Frontal cortex (tissue), 1 donor: ENCODE measurements around the gene LMNTD2. TPM values are rescaled to one million over a fixed set of nuclear protein-coding genes. Genes with fewer than 3 reads are reported as not detected.

Experiments used
- small RNA-seq: library from RNA; depleted of rRNA; stranded (forward); fragments of <200 nt; gene quantifications from one replicate; pipeline ENCODE3, GENCODE V24; 2014
- total RNA-seq: library from RNA; depleted of rRNA; stranded (reverse); fragments of >200 nt; gene quantifications from one replicate; pipeline ENCODE4 v1.2.3, GENCODE V29; 2014

Gene LMNTD2
- total RNA-seq, 1 donor from 2014 or later = not detected

Small RNA genes lying within 50 kb of the gene (small RNA-seq; reads per million reads assigned to genes)
- gene MIR210 = 3.0 reads per million, percentile 88 among the genes with 10 or more reads in this experiment

Other genes with a start within 250 kb of the LMNTD2 start
- gene IFITM1, start 246.7 kb downstream of the LMNTD2 start, total RNA-seq = 6.9 TPM
- 1.6 TPM for gene IFITM3, start 239.9 kb downstream of the LMNTD2 start, total RNA-seq
- 88.9 TPM for gene B4GALNT4, start 191.2 kb downstream of the LMNTD2 start, total RNA-seq
- gene PKP3, start 166.5 kb downstream of the LMNTD2 start, total RNA-seq = not detected
- gene SIGIRR, start 145.7 kb downstream of the LMNTD2 start, total RNA-seq = 7.3 TPM
- not detected for gene ANO9, start 118.7 kb downstream of the LMNTD2 start, total RNA-seq
- gene PTDSS2, start 110.5 kb downstream of the LMNTD2 start, total RNA-seq = 21.6 TPM
- gene RNH1, start 53.5 kb downstream of the LMNTD2 start, total RNA-seq = 38.7 TPM
- 43.6 TPM for gene HRAS, start 25.2 kb downstream of the LMNTD2 start, total RNA-seq
- gene LRRC56, start 23.2 kb downstream of the LMNTD2 start, total RNA-seq = 1.2 TPM
- gene RASSF7, start 232 bp upstream of the LMNTD2 start, total RNA-seq = 2.0 TPM
- 30.6 TPM for gene PHRF1, start 15.7 kb upstream of the LMNTD2 start, total RNA-seq
- 0.82 TPM for gene IRF7, start 55.2 kb upstream of the LMNTD2 start, total RNA-seq
- not detected for gene CDHR5, start 64.2 kb upstream of the LMNTD2 start, total RNA-seq
- not detected for gene SCT, start 66.4 kb upstream of the LMNTD2 start, total RNA-seq
- gene DRD4, start 76.5 kb upstream of the LMNTD2 start, total RNA-seq = not detected
- gene DEAF1, start 134.5 kb upstream of the LMNTD2 start, total RNA-seq = 60.3 TPM
- gene TMEM80, start 135.1 kb upstream of the LMNTD2 start, total RNA-seq = 11.8 TPM
- gene EPS8L2, start 145.5 kb upstream of the LMNTD2 start, total RNA-seq = 0.41 TPM
- gene TALDO1, start 186.7 kb upstream of the LMNTD2 start, total RNA-seq = 77.9 TPM
- gene GATD1, start 216.7 kb upstream of the LMNTD2 start, total RNA-seq = 21.2 TPM
- gene CEND1, start 229.4 kb upstream of the LMNTD2 start, total RNA-seq = 7.3 TPM
- 14.7 TPM for gene SLC25A22, start 237.5 kb upstream of the LMNTD2 start, total RNA-seq
- gene PIDD1, start 244.5 kb upstream of the LMNTD2 start, total RNA-seq = 5.7 TPM
- gene RPLP2, start 249.2 kb upstream of the LMNTD2 start, total RNA-seq = 210 TPM